ENCODE results near the gene KRTAP4-3.

Gene KRTAP4-3

GRCh38 chr17:41168121-41168520, at the start of gene KRTAP4-3:
Gene KRTAP4-3 (minus strand): TSS chr17:41168221. CDS start chr17:41168172, 49 bp downstream.
- no peak for TF ChIP-seq ZNF555 (tag by site-specific recombination; conservative IDR thresholded peaks at IDR 0.05)
- TF ChIP-seq, protein P1, sequence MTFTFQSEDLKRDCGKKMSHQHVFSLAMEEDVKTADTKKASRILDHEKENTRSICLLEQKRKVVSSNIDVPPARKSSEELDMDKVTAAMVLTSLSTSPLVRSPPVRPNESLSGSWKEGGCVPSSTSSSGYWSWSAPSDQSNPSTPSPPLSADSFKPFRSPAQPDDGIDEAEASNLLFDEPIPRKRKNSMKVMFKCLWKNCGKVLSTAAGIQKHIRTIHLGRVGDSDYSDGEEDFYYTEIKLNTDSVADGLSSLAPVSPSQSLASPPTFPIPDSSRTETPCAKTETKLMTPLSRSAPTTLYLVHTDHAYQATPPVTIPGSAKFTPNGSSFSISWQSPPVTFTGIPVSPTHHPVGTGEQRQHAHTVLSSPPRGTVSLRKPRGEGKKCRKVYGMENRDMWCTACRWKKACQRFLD (tag by site-specific recombination; IDR thresholded peaks at IDR 0.05), result no peak
- no peak for TF ChIP-seq ZBTB7A (tag by site-specific recombination; IDR thresholded peaks at IDR 0.05; ENCODE audit: low read depth)
- no peak for TF ChIP-seq WT1 (tag by site-specific recombination; IDR thresholded peaks at IDR 0.05)
- no peak for TF ChIP-seq SALL2 (tag by site-specific recombination; IDR thresholded peaks at IDR 0.05; ENCODE audit: borderline replicate concordance)
- no peak for TF ChIP-seq ZNF571 (tag by site-specific recombination; IDR thresholded peaks at IDR 0.05)
- TF ChIP-seq ZBTB44 (tag by site-specific recombination; IDR thresholded peaks at IDR 0.05), result no peak
- no peak for TF ChIP-seq ZNF658 (tag by site-specific recombination; IDR thresholded peaks at IDR 0.05)
- no peak for TF ChIP-seq ZNF514 (tag by site-specific recombination; IDR thresholded peaks at IDR 0.05)
- TF ChIP-seq GLI2 (tag by site-specific recombination; IDR thresholded peaks at IDR 0.05; ENCODE audit: borderline replicate concordance, low read depth), result no peak
- no peaks in the 10 kb centered on the region for H3K4me1 ChIP-seq (ENCODE audit: control insufficient read depth, insufficient read depth, low read length)
- H3K4me3 ChIP-seq (ENCODE audit: low read depth, low read length), result no peak within 1 kb of the TSS
- H3K27ac ChIP-seq (ENCODE audit: extremely low read depth, low read depth, low read length), result no peak within 1 kb of the TSS
- CTCF ChIA-PET, result interaction anchor here (1.1 kb wide), 1 partner anchor 383 kb away, joined by 3 read pairs; no protein-coding TSS in a partner anchor
- no peaks in the 10 kb centered on the region for H3K36me3 ChIP-seq (ENCODE audit: control insufficient read depth in 2 of 2, insufficient read depth in 1 of 2, low read length in 2 of 2)
- POLR2A ChIA-PET, result no interaction called here
- no peaks in the 10 kb centered on the region for H3K9me3 ChIP-seq (ENCODE audit: control insufficient read depth, insufficient read depth, low read depth, low read length)

DNA sequence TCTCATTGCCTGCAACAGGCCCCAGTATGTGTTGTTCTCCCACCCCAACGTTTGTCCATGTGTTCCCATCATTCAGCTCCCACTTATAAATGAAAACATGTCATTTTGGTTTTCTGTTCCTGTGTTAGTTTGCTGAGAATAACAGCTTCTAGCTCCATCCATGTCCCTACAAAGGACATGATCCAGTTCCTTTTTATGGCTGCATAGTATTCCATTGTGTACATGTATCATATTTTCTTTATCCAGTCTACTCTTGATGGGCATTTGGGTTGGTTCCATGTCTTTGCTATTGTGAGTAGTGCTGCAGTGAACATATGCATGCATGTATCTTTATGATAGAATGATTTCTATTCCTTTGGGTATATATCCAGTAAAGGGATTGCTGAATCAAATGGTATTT, 47.7 kb upstream of the KRTAP4-3 start:
- CTCF ChIA-PET, result interaction anchor here (1.0 kb wide), 1 partner anchor 18 kb away, joined by 4 read pairs; no protein-coding TSS in a partner anchor
- TF ChIP-seq ZBTB21 (tag by site-specific recombination; IDR thresholded peaks at IDR 0.05) (no peak), ZNF146 (tag by site-specific recombination; IDR thresholded peaks at IDR 0.05) (peak; percentile 69; the same call in 1 of the 2 replicates)
- Histone ChIP-seq H3K36me3 (ENCODE audit: control insufficient read depth in 2 of 2, insufficient read depth in 1 of 2, low read length in 2 of 2) (no peaks in the 10 kb centered on the region), H3K4me1 (ENCODE audit: control insufficient read depth, insufficient read depth, low read length) (peaks cover 4% of the 10 kb centered on the region; the same call in 1 of the 2 replicates), H3K27ac (ENCODE audit: extremely low read depth, low read depth, low read length) (no peak overlapping the region), H3K9me3 (ENCODE audit: control insufficient read depth, insufficient read depth, low read depth, low read length) (no peaks in the 10 kb centered on the region), H3K4me3 (ENCODE audit: low read depth, low read length) (no peak overlapping the region)
- POLR2A ChIA-PET, result no interaction called here

- H3K4me3 ChIP-seq (ENCODE audit: low read depth, low read length), result no peak overlapping the region
- ChIA-PET CTCF (interaction anchor here (0.6 kb wide), 1 partner anchor 429 kb away, joined by 3 read pairs; no protein-coding TSS in a partner anchor), POLR2A (no interaction called here)
- H3K9me3 ChIP-seq (ENCODE audit: control insufficient read depth, insufficient read depth, low read depth, low read length), result no peaks in the 10 kb centered on the region
- peaks cover 4% of the 10 kb centered on the region; the same call in 1 of the 2 replicates for H3K4me1 ChIP-seq (ENCODE audit: control insufficient read depth, insufficient read depth, low read length)
- H3K36me3 ChIP-seq (ENCODE audit: control insufficient read depth in 2 of 2, insufficient read depth in 1 of 2, low read length in 2 of 2), result no peaks in the 10 kb centered on the region
- H3K27ac ChIP-seq (ENCODE audit: extremely low read depth, low read depth, low read length), result no peak overlapping the region
- TF ChIP-seq ZNF777 (tag by site-specific recombination; IDR thresholded peaks at IDR 0.05; ENCODE audit: borderline replicate concordance) (no peak), SCRT2 (tag by site-specific recombination; IDR thresholded peaks at IDR 0.05) (peak; percentile 42; the same call in 1 of the 2 replicates), HOXA7 (CRISPR knock-in tag; IDR thresholded peaks at IDR 0.05; ENCODE audit: borderline replicate concordance) (no peak), ZNF843 (tag by site-specific recombination; IDR thresholded peaks at IDR 0.05) (no peak), ZNF610 (tag by site-specific recombination; IDR thresholded peaks at IDR 0.05; ENCODE audit: borderline replicate concordance) (no peak), ZIC2 (tag by site-specific recombination; IDR thresholded peaks at IDR 0.05) (peak; percentile 83), ZNF133 (tag by site-specific recombination; IDR thresholded peaks at IDR 0.05) (no peak), KLF1 (tag by site-specific recombination; IDR thresholded peaks at IDR 0.05) (no peak), GLI4 (tag by site-specific recombination; IDR thresholded peaks at IDR 0.05) (no peak)
- TF ChIP-seq, protein P1 (tag by site-specific recombination; IDR thresholded peaks at IDR 0.05), result no peak
- TF ChIP-seq, protein P2, sequence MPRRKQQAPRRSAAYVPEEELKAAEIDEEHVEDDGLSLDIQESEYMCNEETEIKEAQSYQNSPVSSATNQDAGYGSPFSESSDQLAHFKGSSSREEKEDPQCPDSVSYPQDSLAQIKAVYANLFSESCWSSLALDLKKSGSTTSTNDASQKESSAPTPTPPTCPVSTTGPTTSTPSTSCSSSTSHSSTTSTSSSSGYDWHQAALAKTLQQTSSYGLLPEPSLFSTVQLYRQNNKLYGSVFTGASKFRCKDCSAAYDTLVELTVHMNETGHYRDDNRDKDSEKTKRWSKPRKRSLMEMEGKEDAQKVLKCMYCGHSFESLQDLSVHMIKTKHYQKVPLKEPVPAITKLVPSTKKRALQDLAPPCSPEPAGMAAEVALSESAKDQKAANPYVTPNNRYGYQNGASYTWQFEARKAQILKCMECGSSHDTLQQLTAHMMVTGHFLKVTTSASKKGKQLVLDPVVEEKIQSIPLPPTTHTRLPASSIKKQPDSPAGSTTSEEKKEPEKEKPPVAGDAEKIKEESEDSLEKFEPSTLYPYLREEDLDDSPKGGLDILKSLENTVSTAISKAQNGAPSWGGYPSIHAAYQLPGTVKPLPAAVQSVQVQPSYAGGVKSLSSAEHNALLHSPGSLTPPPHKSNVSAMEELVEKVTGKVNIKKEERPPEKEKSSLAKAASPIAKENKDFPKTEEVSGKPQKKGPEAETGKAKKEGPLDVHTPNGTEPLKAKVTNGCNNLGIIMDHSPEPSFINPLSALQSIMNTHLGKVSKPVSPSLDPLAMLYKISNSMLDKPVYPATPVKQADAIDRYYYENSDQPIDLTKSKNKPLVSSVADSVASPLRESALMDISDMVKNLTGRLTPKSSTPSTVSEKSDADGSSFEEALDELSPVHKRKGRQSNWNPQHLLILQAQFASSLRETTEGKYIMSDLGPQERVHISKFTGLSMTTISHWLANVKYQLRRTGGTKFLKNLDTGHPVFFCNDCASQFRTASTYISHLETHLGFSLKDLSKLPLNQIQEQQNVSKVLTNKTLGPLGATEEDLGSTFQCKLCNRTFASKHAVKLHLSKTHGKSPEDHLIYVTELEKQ (tag by site-specific recombination; IDR thresholded peaks at IDR 0.05; ENCODE audit: borderline replicate concordance), result no peak
Measured at GRCh38 chr17:41212524-41213169, 44.6 kb upstream of the KRTAP4-3 start.
